Measurements from ENCODE around the gene FLNB. TPM values are rescaled to one million over a fixed set of nuclear protein-coding genes. Genes with fewer than 3 reads are reported as not detected.

The FLNB gene
- total RNA-seq, 1 donor, result 274 TPM

DNA sequence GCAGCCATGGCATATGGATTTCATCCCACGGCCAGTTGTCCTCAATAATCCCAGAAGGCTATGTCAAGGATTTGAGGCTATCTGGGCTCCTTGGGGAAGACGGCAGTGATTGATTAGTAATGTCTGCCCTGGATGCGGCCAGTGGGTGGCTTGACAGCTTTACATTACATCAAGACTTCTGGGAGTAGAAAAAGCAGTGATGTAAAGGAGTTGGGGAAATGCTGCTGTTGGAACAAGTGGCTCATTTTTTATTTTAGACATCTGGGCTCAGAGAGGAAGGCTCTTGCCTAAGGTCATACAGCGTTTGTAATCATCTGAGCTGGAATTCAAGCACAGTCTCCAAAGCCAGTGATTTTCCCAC, 94.1 kb downstream of the FLNB start:
- Histone ChIP-seq H3K4me3 (ENCODE audit: insufficient read depth, low read length) (no peak overlapping the region), H3K4me1 (ENCODE audit: insufficient read depth, low read length) (no peaks in the 10 kb centered on the region), H3K4me2 (ENCODE audit: insufficient read depth, low read length) (no peak overlapping the region), H3K79me2 (ENCODE audit: insufficient read depth, low read length) (peaks cover 2% of the 10 kb centered on the region), H2AFZ (ENCODE audit: low read length) (no peak overlapping the region), H3K9me3 (ENCODE audit: low read depth, low read length) (no peaks in the 10 kb centered on the region), H3K27me3 (ENCODE audit: insufficient read depth, low read length) (no peaks in the 10 kb centered on the region), H3K36me3 (ENCODE audit: insufficient read depth, low read length) (peaks cover 90% of the 10 kb centered on the region), H3K27ac (ENCODE audit: low read depth, low read length) (no peak overlapping the region), H4K20me1 (ENCODE audit: insufficient read depth, low read length) (peaks cover 4% of the 10 kb centered on the region)
- DNase-seq (ENCODE audit: insufficient read length, low spot score, missing footprints), result peak; percentile 62
- TF ChIP-seq, protein P1, sequence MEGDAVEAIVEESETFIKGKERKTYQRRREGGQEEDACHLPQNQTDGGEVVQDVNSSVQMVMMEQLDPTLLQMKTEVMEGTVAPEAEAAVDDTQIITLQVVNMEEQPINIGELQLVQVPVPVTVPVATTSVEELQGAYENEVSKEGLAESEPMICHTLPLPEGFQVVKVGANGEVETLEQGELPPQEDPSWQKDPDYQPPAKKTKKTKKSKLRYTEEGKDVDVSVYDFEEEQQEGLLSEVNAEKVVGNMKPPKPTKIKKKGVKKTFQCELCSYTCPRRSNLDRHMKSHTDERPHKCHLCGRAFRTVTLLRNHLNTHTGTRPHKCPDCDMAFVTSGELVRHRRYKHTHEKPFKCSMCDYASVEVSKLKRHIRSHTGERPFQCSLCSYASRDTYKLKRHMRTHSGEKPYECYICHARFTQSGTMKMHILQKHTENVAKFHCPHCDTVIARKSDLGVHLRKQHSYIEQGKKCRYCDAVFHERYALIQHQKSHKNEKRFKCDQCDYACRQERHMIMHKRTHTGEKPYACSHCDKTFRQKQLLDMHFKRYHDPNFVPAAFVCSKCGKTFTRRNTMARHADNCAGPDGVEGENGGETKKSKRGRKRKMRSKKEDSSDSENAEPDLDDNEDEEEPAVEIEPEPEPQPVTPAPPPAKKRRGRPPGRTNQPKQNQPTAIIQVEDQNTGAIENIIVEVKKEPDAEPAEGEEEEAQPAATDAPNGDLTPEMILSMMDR (IDR thresholded peaks at IDR 0.05; ENCODE audit: extremely low read depth, low read depth, low read length), result no peak

DNA sequence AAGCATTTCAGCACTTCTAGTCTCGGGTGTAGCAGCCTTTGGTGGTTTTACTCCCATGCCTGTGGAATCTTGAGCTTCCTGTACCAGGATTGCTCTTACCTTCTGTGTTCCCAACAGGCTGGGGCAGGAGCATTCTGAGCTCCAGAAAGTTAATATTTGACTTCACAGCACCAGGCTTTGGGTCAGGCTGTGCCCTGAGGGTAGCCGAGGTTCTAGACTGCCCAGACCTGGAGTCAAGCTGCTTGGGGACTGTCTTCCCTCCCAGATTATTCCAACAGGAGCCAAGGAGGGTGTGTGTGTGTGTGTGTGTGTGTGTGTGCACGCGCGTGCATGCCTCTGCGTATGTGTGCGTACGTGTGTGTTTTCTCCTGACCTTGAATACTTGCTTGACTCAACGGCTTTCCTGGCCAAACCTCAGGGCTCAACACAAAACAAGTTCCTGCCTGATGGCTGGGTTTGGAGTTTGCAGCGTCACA, 94.8 kb downstream of the FLNB start:
- DNase-seq (ENCODE audit: insufficient read length, low spot score, missing footprints), result no peak
- H3K27me3 ChIP-seq (ENCODE audit: insufficient read depth, low read length), result no peaks in the 10 kb centered on the region
- H2AFZ ChIP-seq (ENCODE audit: low read length), result no peak overlapping the region
- H3K4me2 ChIP-seq (ENCODE audit: insufficient read depth, low read length), result no peak overlapping the region
- peaks cover 89% of the 10 kb centered on the region for H3K36me3 ChIP-seq (ENCODE audit: insufficient read depth, low read length)
- no peak overlapping the region for H3K4me3 ChIP-seq (ENCODE audit: insufficient read depth, low read length)
- TF ChIP-seq, protein P1 (IDR thresholded peaks at IDR 0.05; ENCODE audit: extremely low read depth, low read depth, low read length), result no peak
- peaks cover 4% of the 10 kb centered on the region for H4K20me1 ChIP-seq (ENCODE audit: insufficient read depth, low read length)
- peaks cover 2% of the 10 kb centered on the region for H3K79me2 ChIP-seq (ENCODE audit: insufficient read depth, low read length)
- no peak overlapping the region for H3K27ac ChIP-seq (ENCODE audit: low read depth, low read length)
- H3K4me1 ChIP-seq (ENCODE audit: insufficient read depth, low read length), result no peaks in the 10 kb centered on the region
- no peaks in the 10 kb centered on the region for H3K9me3 ChIP-seq (ENCODE audit: low read depth, low read length)

DNA sequence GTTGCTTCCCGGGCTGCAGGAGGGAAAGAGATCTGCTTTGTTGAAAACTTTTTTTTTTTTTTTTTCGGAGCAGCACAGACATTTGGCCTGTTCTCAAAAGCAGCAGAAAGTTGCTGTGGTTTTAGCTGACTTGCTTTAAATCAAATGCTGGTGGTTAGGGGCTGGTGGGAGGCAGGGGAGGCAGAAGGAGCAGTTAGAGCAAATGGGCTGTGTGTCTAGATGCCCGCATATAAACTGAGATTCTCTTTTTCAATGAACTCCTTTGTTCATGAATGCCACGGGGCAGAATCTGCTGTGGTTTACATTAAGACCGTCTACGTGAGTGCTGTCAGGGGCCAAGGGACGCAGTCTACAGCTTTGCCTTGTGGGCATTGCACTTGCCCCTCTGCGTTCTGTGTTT, 95.9 kb downstream of the FLNB start:
- Histone ChIP-seq H3K4me2 (ENCODE audit: insufficient read depth, low read length) (no peak overlapping the region), H3K36me3 (ENCODE audit: insufficient read depth, low read length) (peaks cover 89% of the 10 kb centered on the region)

DNA sequence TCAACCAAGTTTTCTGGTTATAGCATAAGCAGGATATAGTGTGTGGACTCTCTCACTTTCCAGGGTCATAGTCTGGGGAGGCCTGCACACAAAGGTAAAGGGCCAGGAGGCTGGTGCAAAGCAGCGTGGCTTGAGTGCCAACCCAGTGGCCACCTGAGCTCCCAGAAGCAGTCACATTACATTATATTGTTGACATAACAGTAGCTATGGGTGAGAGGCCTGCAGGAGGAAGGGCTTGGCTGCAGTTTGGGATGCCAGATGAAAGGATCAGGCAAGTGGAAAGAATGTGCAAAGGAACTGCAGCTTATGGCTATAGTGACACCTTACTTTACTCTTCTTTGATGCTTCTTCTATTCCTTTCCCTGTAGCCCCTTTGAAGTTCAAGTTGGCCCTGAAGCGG, 96.5 kb downstream of the FLNB start:
- H2AFZ ChIP-seq (ENCODE audit: low read length), result no peak overlapping the region
- H3K27ac ChIP-seq (ENCODE audit: low read depth, low read length), result no peak overlapping the region
- H4K20me1 ChIP-seq (ENCODE audit: insufficient read depth, low read length), result peaks cover 4% of the 10 kb centered on the region
- no peak overlapping the region for H3K4me2 ChIP-seq (ENCODE audit: insufficient read depth, low read length)
- no peaks in the 10 kb centered on the region for H3K4me1 ChIP-seq (ENCODE audit: insufficient read depth, low read length)
- no peak overlapping the region for H3K4me3 ChIP-seq (ENCODE audit: insufficient read depth, low read length)
- H3K9me3 ChIP-seq (ENCODE audit: low read depth, low read length), result no peaks in the 10 kb centered on the region
- no peaks in the 10 kb centered on the region for H3K27me3 ChIP-seq (ENCODE audit: insufficient read depth, low read length)
- no peak for DNase-seq (ENCODE audit: insufficient read length, low spot score, missing footprints)
- TF ChIP-seq, protein P1 (IDR thresholded peaks at IDR 0.05; ENCODE audit: extremely low read depth, low read depth, low read length), result no peak
- H3K79me2 ChIP-seq (ENCODE audit: insufficient read depth, low read length), result peaks cover 2% of the 10 kb centered on the region
- H3K36me3 ChIP-seq (ENCODE audit: insufficient read depth, low read length), result peaks cover 90% of the 10 kb centered on the region

More for the DNA sequence above, 95.9 kb downstream of the FLNB start:
- H3K79me2 ChIP-seq (ENCODE audit: insufficient read depth, low read length), result peaks cover 2% of the 10 kb centered on the region
- TF ChIP-seq, protein P1 (IDR thresholded peaks at IDR 0.05; ENCODE audit: extremely low read depth, low read depth, low read length), result no peak
- DNase-seq (ENCODE audit: insufficient read length, low spot score, missing footprints), result no peak
- no peaks in the 10 kb centered on the region for H3K27me3 ChIP-seq (ENCODE audit: insufficient read depth, low read length)
- H3K27ac ChIP-seq (ENCODE audit: low read depth, low read length), result no peak overlapping the region
- no peaks in the 10 kb centered on the region for H3K9me3 ChIP-seq (ENCODE audit: low read depth, low read length)
- peaks cover 4% of the 10 kb centered on the region for H4K20me1 ChIP-seq (ENCODE audit: insufficient read depth, low read length)
- no peak overlapping the region for H2AFZ ChIP-seq (ENCODE audit: low read length)
- no peak overlapping the region for H3K4me3 ChIP-seq (ENCODE audit: insufficient read depth, low read length)
- H3K4me1 ChIP-seq (ENCODE audit: insufficient read depth, low read length), result no peaks in the 10 kb centered on the region
